ENCODE data around the gene ACAD11. TPM values are rescaled to one million over a fixed set of nuclear protein-coding genes. Genes with fewer than 3 reads are reported as not detected.
A peak's percentile ranks its signal among the peaks of the same experiment; 100 is the strongest.
"Not testable (repeated sequence)": the region's sequence is repeated elsewhere in the genome, so short reads cannot be mapped to it uniquely, and the experiment has no call there.

Gene ACAD11
- total and polyA plus RNA-seq, 9 of the 15 experiments (the other 6 are each of a cell fraction or from before 2014, with no cell fraction given) = 1.3 to 8.4 (median 4.0) TPM

GRCh38 chr3:132615881-132616280 lies 43.7 kb downstream of the ACAD11 start:
- in situ Hi-C loops (cut with MboI) = no loop called here
- intact Hi-C loops (cut with micrococcal nuclease) = no loop called here
- CTCF ChIA-PET (ENCODE audit: low intra/inter-chr PET ratio) = no interaction called here
- WGBS (ENCODE audit: insufficient coverage, low coverage, missing lambda C conversion rate) = 13% methylated on average over 3 of the region's 3 CpGs
- no peak overlapping the region for H3K9ac ChIP-seq (ENCODE audit: insufficient read depth in 1 of 2, low read depth in 2 of 2, low read length in 2 of 2)
- H3K4me2 ChIP-seq (ENCODE audit: insufficient read depth, low read length) = no peak overlapping the region
- H3K27me3 ChIP-seq (ENCODE audit: control insufficient read depth in 2 of 2, insufficient read depth in 2 of 2, low read length in 2 of 2) = no peaks in the 10 kb centered on the region
- TF ChIP-seq HLTF (IDR thresholded peaks at IDR 0.05) (no peak), RB1 (IDR thresholded peaks at IDR 0.05; ENCODE audit: low read depth) (no peak), FOXK2 (conservative IDR thresholded peaks at IDR 0.05 in 1 of 2, IDR thresholded peaks at IDR 0.05 in 1 of 2; ENCODE audit: low read depth in 2 of 2) (no peak), TGIF2 (CRISPR knock-in tag; IDR thresholded peaks at IDR 0.05) (no peak), KAT8 (IDR thresholded peaks at IDR 0.05; ENCODE audit: low read depth) (no peak), SLC30A9 (CRISPR knock-in tag; IDR thresholded peaks at IDR 0.05) (no peak)
- no peaks in the 10 kb centered on the region for H3K79me2 ChIP-seq (ENCODE audit: control insufficient read depth, insufficient read depth, low read length)
- FAIRE-seq (no peak), ATAC-seq (no peak), DNase-seq (ENCODE audit: extremely low read depth in 1 of 4, low spot score in 3 of 4) (no peak)
- no peaks in the 10 kb centered on the region for H3K4me1 ChIP-seq (replicated peaks in 1 of 2; ENCODE audit: control insufficient read depth in 2 of 2, insufficient read depth in 2 of 2, low read length in 2 of 2)
- BruUV-seq (replicated peaks) = no TSS peak
- no peaks in the 10 kb centered on the region for H3K9me3 ChIP-seq (replicated peaks; ENCODE audit: control insufficient read depth, insufficient read depth, low read depth, low read length)
- POLR2A ChIA-PET = interaction anchor here (0.5 kb wide), 1 partner anchor 900 kb away, joined by 3 read pairs; no protein-coding TSS in a partner anchor
- H3K9me1 ChIP-seq (ENCODE audit: control insufficient read depth, insufficient read depth, low read length) = no peaks in the 10 kb centered on the region
- no peak overlapping the region for H3K4me3 ChIP-seq
- no peaks in the 10 kb centered on the region for H3K36me3 ChIP-seq (ENCODE audit: control insufficient read depth, insufficient read depth, low read length)
- no peak overlapping the region for H2AFZ ChIP-seq (ENCODE audit: low read depth, low read length)
- H4K20me1 ChIP-seq (replicated peaks; ENCODE audit: control insufficient read depth, insufficient read depth, low read length) = no peaks in the 10 kb centered on the region
- no peak overlapping the region for H3K27ac ChIP-seq (ENCODE audit: extremely low read depth, low read depth, low read length)

- DNase-seq (ENCODE audit: extremely low read depth in 1 of 4, low spot score in 3 of 4); FAIRE-seq; H3K4me3 ChIP-seq; BruUV-seq (replicated peaks); H3K9me3 ChIP-seq (replicated peaks; ENCODE audit: control insufficient read depth, insufficient read depth, low read depth, low read length); H3K9me1 ChIP-seq (ENCODE audit: control insufficient read depth, insufficient read depth, low read length); H3K4me2 ChIP-seq (ENCODE audit: insufficient read depth, low read length); H4K20me1 ChIP-seq (replicated peaks; ENCODE audit: control insufficient read depth, insufficient read depth, low read length); H3K36me3 ChIP-seq (ENCODE audit: control insufficient read depth, insufficient read depth, low read length); in situ Hi-C loops (cut with MboI); H3K9ac ChIP-seq (ENCODE audit: insufficient read depth in 1 of 2, low read depth in 2 of 2, low read length in 2 of 2); CTCF ChIA-PET (ENCODE audit: low intra/inter-chr PET ratio); H3K27ac ChIP-seq (ENCODE audit: extremely low read depth, low read depth, low read length); H3K27me3 ChIP-seq (ENCODE audit: control insufficient read depth in 2 of 2, insufficient read depth in 2 of 2, low read length in 2 of 2); H2AFZ ChIP-seq (ENCODE audit: low read depth, low read length); H3K4me1 ChIP-seq (replicated peaks in 1 of 2; ENCODE audit: control insufficient read depth in 2 of 2, insufficient read depth in 2 of 2, low read length in 2 of 2); POLR2A ChIA-PET; H3K79me2 ChIP-seq (ENCODE audit: control insufficient read depth, insufficient read depth, low read length); ATAC-seq; intact Hi-C loops (cut with micrococcal nuclease): not testable (repeated sequence)
- TF ChIP-seq ZNF146 (CRISPR knock-in tag; IDR thresholded peaks at IDR 0.05; ENCODE audit: unreplicated experiment) = peak; percentile 77
- 100% methylated on average over 1 of the region's 3 CpGs for WGBS (ENCODE audit: insufficient coverage, low coverage, missing lambda C conversion rate)
These were observed 44.3 kb downstream of the ACAD11 start for GRCh38 chr3:132615301-132615700.

- H3K4me2 ChIP-seq (ENCODE audit: insufficient read depth, low read length); FAIRE-seq; H3K36me3 ChIP-seq (ENCODE audit: control insufficient read depth, insufficient read depth, low read length); H3K27ac ChIP-seq (ENCODE audit: extremely low read depth, low read depth, low read length); H4K20me1 ChIP-seq (replicated peaks; ENCODE audit: control insufficient read depth, insufficient read depth, low read length); BruUV-seq (replicated peaks); H3K4me1 ChIP-seq (replicated peaks in 1 of 2; ENCODE audit: control insufficient read depth in 2 of 2, insufficient read depth in 2 of 2, low read length in 2 of 2); ATAC-seq; DNase-seq (ENCODE audit: extremely low read depth in 1 of 4, low spot score in 3 of 4); H3K4me3 ChIP-seq; H2AFZ ChIP-seq (ENCODE audit: low read depth, low read length); H3K9me1 ChIP-seq (ENCODE audit: control insufficient read depth, insufficient read depth, low read length); H3K27me3 ChIP-seq (ENCODE audit: control insufficient read depth in 2 of 2, insufficient read depth in 2 of 2, low read length in 2 of 2); in situ Hi-C loops (cut with MboI); H3K9ac ChIP-seq (ENCODE audit: insufficient read depth in 1 of 2, low read depth in 2 of 2, low read length in 2 of 2); CTCF ChIA-PET (ENCODE audit: low intra/inter-chr PET ratio); intact Hi-C loops (cut with micrococcal nuclease); H3K79me2 ChIP-seq (ENCODE audit: control insufficient read depth, insufficient read depth, low read length); POLR2A ChIA-PET; H3K9me3 ChIP-seq (replicated peaks; ENCODE audit: control insufficient read depth, insufficient read depth, low read depth, low read length): not testable (repeated sequence)
- 42% methylated on average over 5 of the region's 8 CpGs for WGBS (ENCODE audit: insufficient coverage, low coverage, missing lambda C conversion rate)
These were observed 53.0 kb downstream of the ACAD11 start for GRCh38 chr3:132606620-132607019.
